ENCODE measurements around the gene CRB3. TPM values are rescaled to one million over a fixed set of nuclear protein-coding genes. Genes with fewer than 3 reads are reported as not detected.

The CRB3 gene
- total and polyA plus RNA-seq, 2 of the 4 experiments (the other 2 are of a cell fraction) = not detected

- Histone ChIP-seq H2BK5ac (ENCODE audit: low read depth, low read length, poor library complexity, severe bottlenecking) (no peak overlapping the region), H2BK120ac (ENCODE audit: low read depth, low read length) (no peak overlapping the region), H3K4ac (ENCODE audit: low read depth, low read length) (no peak overlapping the region), H2AK9ac (replicated peaks; ENCODE audit: low read depth, low read length, poor library complexity) (no peak overlapping the region), H3K4me3 (ENCODE audit: insufficient read depth, low read depth, low read length) (no peak overlapping the region), H3K23ac (ENCODE audit: low read depth, low read length) (no peak overlapping the region), H3K56ac (ENCODE audit: extremely low read depth, insufficient read depth, low read length) (no peak overlapping the region), H4K91ac (ENCODE audit: insufficient read depth, low read depth, low read length) (no peak overlapping the region), H4K5ac (ENCODE audit: low read depth, low read length) (no peak overlapping the region), H3K27me3 (ENCODE audit: control insufficient read depth, insufficient read depth, low read length) (peaks cover 19% of the 10 kb centered on the region), H3K9me1 (ENCODE audit: insufficient read depth, low read length) (no peaks in the 10 kb centered on the region), H3K14ac (replicated peaks; ENCODE audit: low read depth, low read length) (no peak overlapping the region), H4K8ac (ENCODE audit: low read depth in 2 of 2, low read length in 2 of 2) (no peak overlapping the region), H3K36me3 (ENCODE audit: control insufficient read depth, insufficient read depth, low read length) (no peaks in the 10 kb centered on the region), H3K4me1 (ENCODE audit: control insufficient read depth, insufficient read depth, low read length) (no peaks in the 10 kb centered on the region), H3K4me2 (ENCODE audit: low read depth, low read length) (no peak overlapping the region), H3K79me1 (ENCODE audit: low read depth in 1 of 2, low read length in 2 of 2) (no peaks in the 10 kb centered on the region), H2AK5ac (ENCODE audit: low read depth, low read length) (no peak overlapping the region), H2AFZ (replicated peaks; ENCODE audit: low read length, poor library complexity) (no peak overlapping the region), H2BK15ac (ENCODE audit: low read depth, low read length) (no peak overlapping the region), H3K9ac (ENCODE audit: low read depth, low read length) (no peak overlapping the region), H3K18ac (ENCODE audit: low read depth, low read length) (no peak overlapping the region), H3K9me3 (ENCODE audit: control insufficient read depth, insufficient read depth, low read length) (peaks cover under 1% of the 10 kb centered on the region; the same call in 1 of the 2 replicates), H4K20me1 (ENCODE audit: insufficient read depth, low read length) (no peaks in the 10 kb centered on the region), H3K27ac (ENCODE audit: insufficient read depth, low read length) (no peak overlapping the region), H2BK20ac (ENCODE audit: low read depth, low read length) (no peak overlapping the region)
- intact Hi-C loops (cut with micrococcal nuclease) = no loop called here
- CTCF ChIA-PET = no interaction called here
- in situ Hi-C loops (cut with MboI; ENCODE audit: low sequenced_read_pairs) = no loop called here
- BruUV-seq (replicated peaks) = no TSS peak
- POLR2A ChIA-PET (ENCODE audit: unreplicated experiment) = interaction anchor here (0.7 kb wide), 1 partner anchor 508 kb away, joined by 11 read pairs; no protein-coding TSS in a partner anchor
- ATAC-seq (ENCODE audit: low read depth) (no peak), DNase-seq (no peak)
- TF ChIP-seq ELK1 (IDR thresholded peaks at IDR 0.05; ENCODE audit: borderline replicate concordance, low read depth, low read length) (no peak), RAD21 (IDR thresholded peaks at IDR 0.05; ENCODE audit: low read length) (no peak), SMC3 (IDR thresholded peaks at IDR 0.05; ENCODE audit: low read depth, low read length) (no peak), BHLHE40 (IDR thresholded peaks at IDR 0.05; ENCODE audit: low read depth, low read length) (no peak), CTCF (conservative IDR thresholded peaks at IDR 0.05; ENCODE audit: low read depth, low read length) (no peak), MAFK (IDR thresholded peaks at IDR 0.05; ENCODE audit: low read depth, low read length) (no peak), POLR2A (IDR thresholded peaks at IDR 0.05; ENCODE audit: low read depth, low read length) (no peak), RCOR1 (IDR thresholded peaks at IDR 0.05; ENCODE audit: insufficient replicate concordance, low read length) (no peak), MAZ (IDR thresholded peaks at IDR 0.05; ENCODE audit: borderline replicate concordance, low read depth, low read length) (no peak), FOS (IDR thresholded peaks at IDR 0.05; ENCODE audit: low read depth, low read length) (no peak), CHD1 (IDR thresholded peaks at IDR 0.05; ENCODE audit: low read depth, low read length) (no peak), NFE2L2 (IDR thresholded peaks at IDR 0.05; ENCODE audit: low read depth, low read length) (no peak), MXI1 (IDR thresholded peaks at IDR 0.05; ENCODE audit: borderline replicate concordance, low read depth, low read length) (no peak)
- WGBS, 2 experiments (ENCODE audit: extremely low coverage in 2 of 2, insufficient read length in 1 of 2) = 80% methylated on average over 1 of the region's 14 CpGs; no CpG with 5 or more reads in 1 of the 2 experiments
- dilution Hi-C loops (cut with HindIII; ENCODE audit: low sequenced_read_pairs, unreplicated experiment) = no loop called here
Measured at GRCh38 chr19:6471076-6471475, 7.0 kb downstream of the CRB3 start.
